NK-92 treated with Interleukin-12 subunit alpha and Interleukin-12 subunit beta, amount 100 ng/mL, for 24 hours (cell line): ENCODE results near the gene LGALS7B.
"Not testable (repeated sequence)": the region's sequence is repeated elsewhere in the genome, so short reads cannot be mapped to it uniquely, and the experiment has no call there.

Experiments used
- DNase-seq: peaks from one replicate; lab custom pipeline; 2025; lab: John Stamatoyannopoulos, UW

The LGALS7B gene

DNA sequence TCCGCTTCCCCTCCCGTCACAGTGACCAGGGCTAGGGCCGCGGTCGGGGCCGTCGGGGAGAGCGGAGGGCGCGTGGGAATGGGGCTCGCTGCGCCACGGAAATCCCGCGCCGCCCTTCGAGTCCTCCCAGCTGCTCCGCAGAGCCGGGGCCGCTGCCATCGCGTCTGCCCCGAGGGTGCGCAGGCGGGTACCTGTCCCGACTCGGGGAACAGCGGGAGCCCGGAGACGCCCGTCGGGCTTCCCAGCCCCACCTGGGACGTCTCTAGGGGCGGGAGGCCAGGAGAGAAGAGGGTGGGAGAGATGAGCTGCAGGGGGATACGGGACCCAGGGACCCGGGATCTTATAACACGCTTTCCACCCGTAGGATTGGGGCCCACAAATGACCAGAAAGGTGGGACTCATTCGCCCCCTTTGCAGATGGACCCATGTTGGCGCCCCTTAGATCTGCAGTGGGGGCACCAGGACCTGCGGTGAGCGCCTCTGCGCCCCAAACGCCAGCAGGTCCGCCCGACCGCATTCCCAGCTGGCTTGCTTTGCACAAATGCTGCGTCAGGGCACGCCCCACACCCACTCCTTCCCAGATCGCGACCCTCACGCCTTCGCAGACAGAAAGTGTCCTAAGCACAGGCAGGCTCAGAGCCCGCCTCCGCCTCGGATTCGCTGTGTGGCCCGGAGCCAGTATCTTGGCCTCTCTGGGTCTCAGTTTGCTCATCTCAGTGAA lies 18.6 kb upstream of the LGALS7B start:
- not testable (repeated sequence) for DNase-seq

DNA sequence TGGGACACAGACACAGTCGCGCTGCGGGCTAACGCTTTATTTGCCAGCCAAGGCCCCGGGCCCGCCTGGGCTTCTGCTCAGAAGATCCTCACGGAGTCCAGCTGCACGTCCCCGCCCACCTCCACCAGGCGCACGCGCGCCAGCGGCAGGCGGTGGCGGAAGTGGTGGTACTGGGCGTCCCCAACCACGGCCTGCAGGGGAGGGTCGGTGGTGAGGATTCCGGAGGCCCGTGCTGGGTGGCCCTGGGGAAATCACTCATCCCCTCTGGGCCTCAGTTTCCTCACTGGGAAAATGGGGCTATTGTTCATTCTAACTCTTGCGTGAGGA lies 18.1 kb upstream of the LGALS7B start:
- DNase-seq, result not testable (repeated sequence)

DNA sequence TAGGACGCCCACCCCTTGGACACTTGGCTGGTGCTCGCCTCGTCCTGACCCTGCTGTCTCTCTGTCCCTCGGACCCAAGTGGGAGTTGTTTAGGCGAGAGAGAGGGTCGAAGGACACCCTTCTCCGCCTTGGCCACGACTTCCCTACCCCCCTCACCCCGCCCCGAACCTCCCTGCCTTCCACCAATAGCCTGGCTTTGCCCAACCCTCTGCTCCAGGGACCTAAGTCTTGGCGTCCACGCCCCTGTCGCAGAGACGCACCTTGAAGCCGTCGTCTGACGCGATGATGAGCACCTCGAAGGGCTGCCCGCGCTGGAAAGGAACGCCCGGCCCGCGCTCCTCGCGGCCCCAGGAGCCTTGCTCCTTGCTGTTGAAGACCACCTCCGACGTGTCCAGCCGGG lies 17.4 kb upstream of the LGALS7B start:
- not testable (repeated sequence) for DNase-seq

DNA sequence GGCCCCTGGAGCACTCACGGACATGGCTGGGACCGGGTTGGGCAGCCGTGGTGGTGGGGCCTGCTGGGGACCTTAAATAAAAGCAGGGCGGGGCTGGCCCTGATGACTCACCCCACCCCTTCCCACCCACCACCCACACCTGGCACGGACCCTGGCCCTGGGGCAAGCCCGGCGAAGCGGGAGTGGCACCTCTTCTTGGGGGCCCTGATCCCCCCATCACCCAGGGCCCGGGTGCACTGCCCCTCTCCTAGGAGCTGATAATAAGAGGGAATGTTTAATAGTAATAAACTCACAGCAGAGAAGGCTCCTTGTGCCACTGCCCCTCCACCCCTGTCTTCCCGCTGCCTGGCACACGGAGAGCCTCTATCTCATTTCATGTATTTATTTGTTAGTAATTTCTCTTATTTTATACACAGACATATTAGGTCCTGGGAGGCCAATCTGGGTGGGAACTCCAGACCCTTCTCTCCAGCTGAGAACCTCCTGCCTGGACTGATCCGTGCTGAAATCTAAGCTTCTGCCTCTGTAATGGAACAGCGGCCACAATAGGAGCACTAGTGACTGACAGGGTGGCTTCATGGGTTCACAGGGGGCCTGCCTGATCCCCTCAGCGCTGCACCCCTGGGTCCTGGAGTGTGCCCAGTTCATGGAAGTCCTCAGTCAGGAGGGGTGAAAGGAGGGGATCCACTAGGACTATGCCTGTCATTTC lies 15.4 kb upstream of the LGALS7B start, which contains the start of gene LGALS7:
Gene LGALS7, minus strand, starts transcription at position 49 of the 709 bp plus-strand sequence. Its CDS starts 25 bp downstream, at position 24.
- no peak for DNase-seq

GRCh38 chr19:38774181-38774950 lies 14.6 kb upstream of the LGALS7B start:
- DNase-seq, result no peak

GRCh38 chr19:38778733-38779132 lies 10.3 kb upstream of the LGALS7B start:
- no peak for DNase-seq

GRCh38 chr19:38780443-38780842 lies 8.6 kb upstream of the LGALS7B start:
- no peak for DNase-seq

- DNase-seq, result no peak
Observed at GRCh38 chr19:38781058-38781457, 7.9 kb upstream of the LGALS7B start.

DNA sequence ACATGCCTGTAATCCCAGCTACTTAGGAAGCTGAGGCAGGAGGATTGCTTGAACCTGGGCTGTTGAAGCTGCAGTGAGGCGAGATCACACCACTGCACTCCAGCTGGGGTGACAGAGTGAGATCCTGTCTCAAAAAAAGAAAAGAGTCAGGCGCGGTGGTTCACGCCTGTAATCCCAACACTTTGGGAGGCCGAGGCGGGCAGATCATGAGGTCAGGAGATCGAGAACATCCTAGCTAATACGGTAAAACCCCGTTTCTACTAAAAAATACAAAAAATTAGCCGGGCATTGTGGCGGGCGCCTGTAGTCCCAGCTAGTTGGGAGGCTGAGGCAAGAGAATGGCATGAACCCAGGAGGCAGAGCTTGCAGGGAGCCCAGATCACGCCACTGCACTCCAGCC lies 6.8 kb upstream of the LGALS7B start:
- DNase-seq, result not testable (repeated sequence)

DNA sequence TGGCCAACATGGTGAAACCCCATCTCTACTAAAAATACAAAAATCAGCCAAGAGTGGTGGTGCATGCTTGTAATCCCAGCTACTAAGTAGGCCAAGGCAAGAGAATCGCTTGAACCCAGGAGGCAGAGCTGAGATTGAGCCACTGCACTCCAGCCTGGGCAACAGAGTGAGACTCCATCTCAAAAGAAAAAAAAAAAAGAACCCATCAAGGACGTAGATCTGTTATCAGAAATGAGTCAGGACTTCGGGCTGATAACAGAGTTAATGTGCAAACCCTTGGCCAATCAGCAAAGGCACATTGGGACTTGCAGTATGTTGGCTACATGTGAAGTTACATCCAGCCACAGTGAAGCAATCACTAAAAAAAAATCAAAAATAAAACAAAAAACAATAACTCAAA lies 4.8 kb upstream of the LGALS7B start:
- no peak for DNase-seq

- DNase-seq, result no peak
Observed at GRCh38 chr19:38785187-38785699, 3.8 kb upstream of the LGALS7B start.

DNA sequence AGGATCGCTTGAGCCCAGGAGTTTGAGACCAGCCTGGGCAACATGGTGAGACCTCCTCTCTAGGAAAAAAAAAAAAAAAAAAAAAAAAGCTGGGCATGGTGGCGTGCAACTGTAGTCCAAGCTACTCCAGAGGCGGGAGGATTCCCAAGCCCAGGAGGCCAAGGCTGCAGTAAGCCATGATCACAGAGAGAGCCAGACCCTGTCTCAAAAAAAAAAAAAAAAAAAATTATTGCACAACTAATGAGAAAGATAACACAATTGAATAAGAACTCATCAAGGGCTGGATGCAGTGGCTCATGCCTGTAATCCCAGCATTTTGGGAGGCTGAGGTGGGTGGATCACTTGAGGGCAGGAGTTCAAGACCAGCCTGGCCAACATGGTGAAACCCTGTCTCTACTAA lies 2.9 kb upstream of the LGALS7B start:
- DNase-seq, result not testable (repeated sequence)

GRCh38 chr19:38786572-38787265 lies 2.3 kb upstream of the LGALS7B start:
- no peak for DNase-seq

DNA sequence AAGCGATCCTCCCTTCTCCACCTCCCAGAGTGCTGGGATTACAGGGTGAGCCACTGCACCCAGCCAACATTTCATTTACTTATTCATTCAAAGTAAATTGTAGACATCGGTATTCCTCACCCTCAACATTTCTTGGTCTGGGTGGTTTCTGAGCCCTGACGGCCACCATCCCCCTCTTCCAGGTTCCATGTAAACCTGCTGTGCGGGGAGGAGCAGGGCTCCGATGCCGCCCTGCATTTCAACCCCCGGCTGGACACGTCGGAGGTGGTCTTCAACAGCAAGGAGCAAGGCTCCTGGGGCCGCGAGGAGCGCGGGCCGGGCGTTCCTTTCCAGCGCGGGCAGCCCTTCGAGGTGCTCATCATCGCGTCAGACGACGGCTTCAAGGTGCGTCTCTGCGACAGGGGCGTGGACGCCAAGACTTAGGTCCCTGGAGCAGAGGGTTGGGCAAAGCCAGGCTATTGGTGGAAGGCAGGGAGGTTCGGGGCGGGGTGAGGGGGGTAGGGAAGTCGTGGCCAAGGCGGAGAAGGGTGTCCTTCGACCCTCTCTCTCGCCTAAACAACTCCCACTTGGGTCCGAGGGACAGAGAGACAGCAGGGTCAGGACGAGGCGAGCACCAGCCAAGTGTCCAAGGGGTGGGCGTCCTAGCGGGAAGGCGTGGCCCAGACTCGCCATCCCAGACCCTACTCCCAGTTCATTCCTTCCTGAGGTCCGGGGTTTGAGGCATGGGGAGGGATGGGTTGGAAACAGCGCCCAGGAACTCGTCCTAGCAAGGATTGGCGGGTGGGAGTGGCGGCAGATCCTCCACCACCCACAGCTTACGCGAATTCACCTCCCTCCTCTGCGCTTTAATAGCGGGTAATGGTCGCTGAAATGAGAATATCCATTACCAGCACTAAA lies 1.8 kb downstream of the LGALS7B start:
- not testable (repeated sequence) for DNase-seq

- not testable (repeated sequence) for DNase-seq
Observed at GRCh38 chr19:38791451-38792064, 2.6 kb downstream of the LGALS7B start.

GRCh38 chr19:38792250-38793111 lies 3.5 kb downstream of the LGALS7B start:
- DNase-seq, result no peak

- DNase-seq, result no peak
Observed at GRCh38 chr19:38793177-38793576, 4.2 kb downstream of the LGALS7B start.

- no peak for DNase-seq
Observed at GRCh38 chr19:38793671-38794070, 4.7 kb downstream of the LGALS7B start.

DNA sequence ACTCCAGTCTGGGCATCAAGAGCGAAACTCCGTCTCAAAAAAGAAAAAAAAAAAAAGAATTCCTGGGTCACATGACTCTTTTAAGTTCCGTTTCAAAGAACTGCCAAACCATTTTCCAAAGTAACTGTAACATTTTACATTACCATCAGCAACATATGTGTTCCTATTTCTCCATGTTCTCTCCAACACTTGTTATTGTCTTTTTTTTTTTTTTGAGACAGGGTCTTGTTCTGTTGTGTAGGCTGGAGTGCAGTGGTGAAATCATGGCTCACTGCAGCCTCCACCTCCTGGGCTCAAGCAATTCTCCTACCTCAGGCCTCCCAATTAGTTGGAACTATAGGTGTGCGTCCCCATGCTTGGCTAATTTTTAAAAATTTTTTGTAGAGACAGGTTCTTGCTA lies 6.5 kb downstream of the LGALS7B start:
- no peak for DNase-seq

DNA sequence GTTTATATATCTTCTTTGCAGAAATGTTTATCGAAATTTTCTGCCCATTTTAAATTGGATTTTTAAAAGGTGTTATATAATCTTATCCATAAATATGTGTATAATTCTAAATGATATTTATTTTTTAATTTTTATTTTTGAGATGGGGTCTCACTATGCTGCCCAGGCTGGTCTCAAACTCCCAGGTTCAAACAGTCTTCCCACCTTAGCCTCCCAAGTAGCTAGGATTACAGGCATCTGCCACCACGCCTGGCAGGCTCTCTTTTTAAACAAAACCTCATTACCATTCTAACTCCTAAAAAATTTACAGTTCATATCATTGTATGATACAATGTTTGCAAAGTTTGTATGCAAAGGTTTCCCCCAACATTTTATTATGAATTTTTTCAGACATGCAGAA lies 7.2 kb downstream of the LGALS7B start:
- no peak for DNase-seq
